PC-9 (cell line): ENCODE measurements around the gene COL4A3. TPM values are rescaled to one million over a fixed set of nuclear protein-coding genes. Genes with fewer than 3 reads are reported as not detected.

Experiments used
- BruUV-seq: library from RNA; stranded (reverse); fragments of 400-500 nt; replicated peaks from 2 replicates; lab custom pipeline; 2021; lab: Mats Ljungman, UMichigan
- CTCF ChIA-PET: fragments of 300-600 bp; sonication (Branson Sonifier 250); formaldehyde crosslinking; loops from one replicate; lab custom pipeline; 2022; ENCODE audit warnings: antibody characterized with exemption; lab: Charles Lee
- POLR2A ChIA-PET: fragments of 300-600 bp; sonication (Branson Sonifier 250); formaldehyde crosslinking; loops from one replicate; lab custom pipeline; 2022; ENCODE audit warnings: antibody characterized with exemption; ENCODE audit not compliant: unreplicated experiment; lab: Charles Lee
- DNase-seq, 2 experiments: peaks; one replicate each; pipeline versions ENCODE4 v3.0.0 to v3.0.0-alpha.2; 2015 to 2022; ENCODE audit warnings: mixed read lengths in 1 of 2
- H2AFZ ChIP-seq: fragments of 200-600 bp; sonication (generic); 2 replicates; pipeline ENCODE4 v1.8.1; 2017; ENCODE audit warnings: antibody characterized with exemption
- H3F3A ChIP-seq: fragments of 200-600 bp; sonication (generic); 2 replicates; pipeline ENCODE4 v1.8.1; 2017; ENCODE audit warnings: antibody characterized with exemption, mild to moderate bottlenecking, low read depth; ENCODE audit not compliant: insufficient read depth
- H3K27ac ChIP-seq: fragments of 200-600 bp; sonication (generic); 2 replicates; pipeline ENCODE4 v1.6.1; 2016; ENCODE audit warnings: mixed run types
- H3K27me3 ChIP-seq: fragments of 200-600 bp; sonication (generic); 2 replicates; pipeline ENCODE4 v1.6.1; 2016; ENCODE audit warnings: low read depth, mixed run types; ENCODE audit not compliant: insufficient read depth
- H3K36me3 ChIP-seq: fragments of 200-600 bp; sonication (generic); 2 replicates; pipeline ENCODE4 v1.6.1; 2016; ENCODE audit warnings: low read depth, mixed run types
- H3K4me1 ChIP-seq: fragments of 200-600 bp; sonication (generic); replicated peaks from 2 replicates; pipeline ENCODE4 v1.6.1; 2016; ENCODE audit warnings: mixed run types; ENCODE audit not compliant: insufficient read depth
- H3K4me2 ChIP-seq: fragments of 200-600 bp; sonication (generic); 2 replicates; pipeline ENCODE4 v1.6.1; 2017; ENCODE audit warnings: mixed run types
- H3K4me3 ChIP-seq: fragments of 200-600 bp; sonication (generic); 2 replicates; pipeline ENCODE4 v1.6.1; 2016; ENCODE audit warnings: mixed run types
- H3K79me2 ChIP-seq: fragments of 200-600 bp; sonication (generic); 2 replicates; pipeline ENCODE4 v1.6.1; 2017; ENCODE audit warnings: low read depth, mixed run types
- H3K9me2 ChIP-seq: fragments of 200-600 bp; sonication (generic); 2 replicates; pipeline ENCODE4 v1.8.1; 2017; ENCODE audit warnings: mild to moderate bottlenecking; ENCODE audit not compliant: insufficient read depth
- H3K9me3 ChIP-seq: fragments of 200-600 bp; sonication (generic); 2 replicates; pipeline ENCODE4 v1.8.1; 2016; ENCODE audit warnings: low read depth; ENCODE audit not compliant: insufficient read depth
- H4K20me1 ChIP-seq: fragments of 200-600 bp; sonication (generic); 2 replicates; pipeline ENCODE4 v1.8.1; 2017; ENCODE audit not compliant: insufficient read depth
- EZH2 ChIP-seq: fragments of 200-600 bp; sonication (generic); IDR thresholded peaks from 2 replicates; pipeline ENCODE4 v1.8.0; 2017; ENCODE audit warnings: antibody characterized with exemption, low read depth
- intact Hi-C: fragments of 100-400 bp; cut with micrococcal nuclease; formaldehyde crosslinking; loops from one replicate; pipeline ENCODE4 v1.10.0; 2022; ENCODE audit not compliant: unreplicated experiment
- total RNA-seq: library from RNA; stranded (reverse); gene quantifications from 2 replicates; pipeline ENCODE4 v1.2.3, GENCODE V29; 2021
- TF ChIP-seq, protein P1 (sequence below): fragments of 200-600 bp; sonication (generic); conservative IDR thresholded peaks from 2 replicates; pipeline ENCODE4 v1.6.1; 2017; ENCODE audit warnings: mixed run types, antibody characterized with exemption, mild to moderate bottlenecking, moderate library complexity

Gene COL4A3
- total RNA-seq, 1 experiment from 2014 or later, result 2.2 TPM

DNA sequence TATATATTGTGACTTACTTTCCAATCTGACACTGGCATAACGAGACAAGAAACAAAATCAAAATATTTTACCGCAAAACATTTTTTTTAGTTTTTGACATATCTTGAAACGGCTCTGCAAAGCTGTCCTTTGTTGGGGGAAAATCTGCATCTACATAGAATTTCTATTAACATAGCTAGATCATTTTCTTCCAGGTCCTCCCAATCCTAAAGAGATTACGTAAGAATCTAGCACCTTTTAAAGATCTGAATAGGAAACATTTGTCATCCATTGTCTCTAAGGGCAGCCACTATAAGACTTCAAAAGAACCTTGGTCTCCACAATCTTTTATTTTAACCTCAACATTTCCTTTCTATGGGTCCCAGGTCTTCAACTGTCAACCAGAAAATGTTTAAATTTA, 159.4 kb downstream of the COL4A3 start:
- Histone ChIP-seq H4K20me1 (no peaks in the 10 kb centered on the region; the same call in 1 of the 2 replicates), H3K4me1 (peaks cover 25% of the 10 kb centered on the region), H3K9me3 (no peaks in the 10 kb centered on the region), H3K27ac (no peak overlapping the region), H3K9me2 (no peaks in the 10 kb centered on the region), H3K4me3 (peak overlapping the region; percentile 98), H3K4me2 (peak overlapping the region; percentile 81), H3K27me3 (no peaks in the 10 kb centered on the region), H3K79me2 (peaks cover 42% of the 10 kb centered on the region), H2AFZ (no peak overlapping the region), H3K36me3 (peaks cover 4% of the 10 kb centered on the region; the same call in 1 of the 2 replicates), H3F3A (0 out of 2 replicates have a peak, but pooled peaks cover 6% of the 10 kb centered on the region)
- CTCF ChIA-PET, result no interaction called here
- POLR2A ChIA-PET, result no interaction called here
- no peak for DNase-seq
- BruUV-seq, result no TSS peak
- intact Hi-C loops, result loop anchor here (1.0 kb wide), 1 partner anchor 13 kb away; no protein-coding TSS in a partner anchor
- TF ChIP-seq, protein P1, sequence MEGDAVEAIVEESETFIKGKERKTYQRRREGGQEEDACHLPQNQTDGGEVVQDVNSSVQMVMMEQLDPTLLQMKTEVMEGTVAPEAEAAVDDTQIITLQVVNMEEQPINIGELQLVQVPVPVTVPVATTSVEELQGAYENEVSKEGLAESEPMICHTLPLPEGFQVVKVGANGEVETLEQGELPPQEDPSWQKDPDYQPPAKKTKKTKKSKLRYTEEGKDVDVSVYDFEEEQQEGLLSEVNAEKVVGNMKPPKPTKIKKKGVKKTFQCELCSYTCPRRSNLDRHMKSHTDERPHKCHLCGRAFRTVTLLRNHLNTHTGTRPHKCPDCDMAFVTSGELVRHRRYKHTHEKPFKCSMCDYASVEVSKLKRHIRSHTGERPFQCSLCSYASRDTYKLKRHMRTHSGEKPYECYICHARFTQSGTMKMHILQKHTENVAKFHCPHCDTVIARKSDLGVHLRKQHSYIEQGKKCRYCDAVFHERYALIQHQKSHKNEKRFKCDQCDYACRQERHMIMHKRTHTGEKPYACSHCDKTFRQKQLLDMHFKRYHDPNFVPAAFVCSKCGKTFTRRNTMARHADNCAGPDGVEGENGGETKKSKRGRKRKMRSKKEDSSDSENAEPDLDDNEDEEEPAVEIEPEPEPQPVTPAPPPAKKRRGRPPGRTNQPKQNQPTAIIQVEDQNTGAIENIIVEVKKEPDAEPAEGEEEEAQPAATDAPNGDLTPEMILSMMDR, result no peak
- no peak for TF ChIP-seq EZH2

DNA sequence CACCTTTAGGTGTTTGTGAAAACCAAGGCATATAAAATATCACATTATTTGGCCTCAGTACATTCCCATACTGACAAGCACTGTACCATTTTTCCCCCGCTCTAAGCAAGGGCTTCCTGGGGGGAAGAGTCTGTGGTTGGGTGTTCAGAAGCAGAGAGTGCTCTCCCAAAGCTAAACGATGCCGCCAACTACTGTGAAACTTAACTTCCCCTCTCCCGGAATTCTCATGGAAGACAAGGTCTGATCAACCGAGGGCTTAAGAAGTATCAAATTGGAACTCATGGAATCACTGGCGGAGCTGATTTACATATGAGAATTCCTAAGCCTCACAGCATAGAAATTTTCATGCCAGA, 160.2 kb downstream of the COL4A3 start:
- Histone ChIP-seq H3K36me3 (peaks cover 12% of the 10 kb centered on the region; the same call in 1 of the 2 replicates), H3F3A (0 out of 2 replicates have a peak, but pooled peaks cover 6% of the 10 kb centered on the region), H3K4me2 (peak overlapping the region; percentile 81), H3K4me3 (peak overlapping the region; percentile 98), H2AFZ (peak overlapping the region; percentile 94), H3K9me3 (no peaks in the 10 kb centered on the region), H3K27ac (peak overlapping the region; percentile 83), H3K27me3 (no peaks in the 10 kb centered on the region), H4K20me1 (no peaks in the 10 kb centered on the region; the same call in 1 of the 2 replicates), H3K4me1 (peaks cover 25% of the 10 kb centered on the region), H3K79me2 (peaks cover 50% of the 10 kb centered on the region), H3K9me2 (no peaks in the 10 kb centered on the region)
- ChIA-PET POLR2A (interaction anchor here (0.7 kb wide), 1 partner anchor 1322 kb away, joined by 6 read pairs; no protein-coding TSS in a partner anchor), CTCF (interaction anchor here (0.5 kb wide), 1 partner anchor 841 kb away, joined by 9 read pairs; no protein-coding TSS in a partner anchor)
- peak in 1 of 2 experiments; percentile 14 for DNase-seq
- BruUV-seq, result TSS peak; percentile 87
- TF ChIP-seq, protein P1, result no peak
- TF ChIP-seq EZH2, result no peak
- intact Hi-C loops, result loop anchor here (1.0 kb wide), 1 partner anchor 13 kb away; no protein-coding TSS in a partner anchor

DNA sequence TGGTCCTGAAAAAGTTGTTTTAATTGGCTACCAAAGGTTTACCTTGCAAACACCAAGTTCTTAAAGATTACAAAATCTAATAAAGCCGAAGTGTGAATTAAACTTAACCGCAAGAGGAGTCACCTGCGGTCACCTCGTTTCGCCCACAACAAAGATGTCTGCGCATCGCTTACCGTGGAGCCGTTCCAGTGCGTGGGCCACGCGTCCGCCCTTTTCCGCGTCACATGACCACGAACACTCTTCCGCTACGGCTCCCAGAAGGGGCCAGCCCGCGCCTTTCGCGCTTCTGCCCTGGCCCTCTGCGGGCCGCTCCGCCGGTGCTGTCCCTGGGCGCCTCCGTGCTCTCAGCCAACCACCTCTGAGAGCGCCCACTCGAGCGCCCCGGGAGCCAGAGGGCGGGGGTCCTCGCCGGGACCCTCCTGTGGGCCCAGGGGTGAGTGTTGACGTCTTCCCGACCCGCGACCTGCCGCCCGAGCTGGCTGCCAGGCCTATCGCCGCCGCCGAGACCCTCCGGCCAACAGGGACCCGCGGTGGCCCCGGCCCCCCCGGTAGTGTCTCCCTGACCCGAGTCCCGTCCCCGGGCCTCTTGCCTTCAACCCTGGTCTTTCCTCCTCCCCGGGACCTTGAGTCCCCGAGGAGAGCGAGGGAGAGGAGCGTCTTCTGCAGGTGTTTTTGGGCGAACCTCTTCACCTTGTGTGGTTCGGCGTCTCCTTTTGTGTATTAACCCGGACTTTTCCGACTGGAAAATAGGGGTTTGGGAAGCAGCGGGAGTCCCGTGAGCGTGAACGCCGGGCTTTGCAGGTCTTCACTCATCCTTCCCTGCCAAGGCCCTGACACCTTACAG, 160.8 kb downstream of the COL4A3 start, which contains the start of gene MFF:
MFF (plus strand) TSS at position 257 of the 844 bp plus-strand sequence. CDS start 5,415 bp downstream, outside the sequence.
- H3F3A ChIP-seq, result 0 out of 2 replicates have a peak, but pooled peaks cover 6% of the 10 kb centered on the region
- H3K36me3 ChIP-seq, result peaks cover 12% of the 10 kb centered on the region; the same call in 1 of the 2 replicates
- peaks cover 56% of the 10 kb centered on the region for H3K79me2 ChIP-seq
- H3K9me2 ChIP-seq, result no peaks in the 10 kb centered on the region
- peak within 1 kb of the TSS; percentile 83 for H3K27ac ChIP-seq
- peak within 1 kb of the TSS; percentile 98 for H3K4me3 ChIP-seq
- BruUV-seq, result no TSS peak
- H3K9me3 ChIP-seq, result no peaks in the 10 kb centered on the region
- H2AFZ ChIP-seq, result peak within 1 kb of the TSS; percentile 94
- no peaks in the 10 kb centered on the region; the same call in 1 of the 2 replicates for H4K20me1 ChIP-seq
- no peak for TF ChIP-seq EZH2
- TF ChIP-seq, protein P1, result peak; percentile 43; the same call in 1 of the 2 replicates
- H3K27me3 ChIP-seq, result no peaks in the 10 kb centered on the region
- ChIA-PET POLR2A (interaction anchor here (0.7 kb wide), 1 partner anchor 1321 kb away, joined by 6 read pairs; no protein-coding TSS in a partner anchor), CTCF (interaction anchor here (0.5 to 0.6 kb wide), 2 partner anchors 490 to 841 kb away, joined by 8 to 9 read pairs; no protein-coding TSS in a partner anchor)
- intact Hi-C loops, result loop anchor here (1.0 to 5.0 kb wide), 3 partner anchors 14 to 193 kb away; no protein-coding TSS in a partner anchor
- H3K4me2 ChIP-seq, result peak within 1 kb of the TSS; percentile 81
- H3K4me1 ChIP-seq, result peaks cover 25% of the 10 kb centered on the region
- DNase-seq, result peak; percentile 80 to 86
